Mesenchymal stem cell (in vitro differentiated cells and primary cell): ENCODE measurements around the gene WDR59.

Experiments
- DNase-seq: peaks from one replicate; pipeline ENCODE4 v3.0.0-alpha.2; 2013
- H2AFZ ChIP-seq: one replicate; pipeline ENCODE4 v1.6.1; 2013; ENCODE audit warnings: low read depth, mild to moderate bottlenecking, control low read depth, inconsistent platforms, low read length, moderate library complexity
- H2AK5ac ChIP-seq: 2 replicates; pipeline ENCODE4 v1.6.1; 2013; ENCODE audit warnings: low read length, moderate library complexity, mild to moderate bottlenecking, inconsistent platforms; ENCODE audit not compliant: severe bottlenecking
- H2BK120ac ChIP-seq: one replicate; pipeline ENCODE4 v1.6.1; 2013; ENCODE audit warnings: low read depth, mild to moderate bottlenecking, inconsistent platforms, low read length, moderate library complexity
- H2BK12ac ChIP-seq, 2 experiments: one replicate each; pipeline ENCODE4 v1.6.1; 2013; ENCODE audit warnings: inconsistent platforms in 2 of 2, low read length in 2 of 2, mild to moderate bottlenecking in 2 of 2, moderate library complexity in 2 of 2, control low read depth in 1 of 2
- H2BK15ac ChIP-seq: one replicate; pipeline ENCODE4 v1.6.1; 2013; ENCODE audit warnings: mild to moderate bottlenecking, low read depth, inconsistent platforms; ENCODE audit not compliant: poor library complexity, severe bottlenecking
- H2BK5ac ChIP-seq: 2 replicates; pipeline ENCODE4 v1.6.1; 2013; ENCODE audit warnings: low read depth, mild to moderate bottlenecking, low read length, control low read depth, inconsistent platforms; ENCODE audit not compliant: poor library complexity, severe bottlenecking
- H3K14ac ChIP-seq, 2 experiments: one replicate each; pipeline ENCODE4 v1.6.1; 2013; ENCODE audit warnings: inconsistent platforms in 2 of 2, low read length in 2 of 2, control low read depth in 1 of 2, mild to moderate bottlenecking in 1 of 2, moderate library complexity in 1 of 2
- H3K18ac ChIP-seq, 2 experiments: one replicate each; pipeline ENCODE4 v1.6.1; 2013; ENCODE audit warnings: inconsistent platforms in 2 of 2, low read length in 2 of 2, control low read depth in 1 of 2, low read depth in 1 of 2, mild to moderate bottlenecking in 1 of 2
- H3K23ac ChIP-seq, 2 experiments: one replicate each; pipeline ENCODE4 v1.6.1; 2013; ENCODE audit warnings: inconsistent platforms in 2 of 2, low read length in 2 of 2, mild to moderate bottlenecking in 2 of 2, moderate library complexity in 2 of 2, control low read depth in 1 of 2
- H3K27ac ChIP-seq: 2 replicates; pipeline ENCODE4 v1.5.1; 2013; ENCODE audit warnings: mild to moderate bottlenecking, moderate library complexity, low read length, control low read depth, inconsistent platforms; ENCODE audit not compliant: poor library complexity, severe bottlenecking
- H3K27me3 ChIP-seq, 2 experiments: 2 replicates each; pipeline versions ENCODE4 v1.6.1 to v1.7.0; 2013; ENCODE audit warnings: low read length in 2 of 2, mild to moderate bottlenecking in 2 of 2, moderate library complexity in 2 of 2, control low read depth in 1 of 2, inconsistent platforms in 1 of 2; ENCODE audit not compliant: control insufficient read depth in 1 of 2, insufficient read depth in 1 of 2
- H3K36me3 ChIP-seq, 2 experiments: 2 replicates each; pipeline versions ENCODE4 v1.6.1 to v1.7.0; 2013; ENCODE audit warnings: low read length in 2 of 2, control low read depth in 1 of 2, inconsistent platforms in 1 of 2, low read depth in 1 of 2, mild to moderate bottlenecking in 1 of 2; ENCODE audit not compliant: insufficient read depth in 2 of 2, control insufficient read depth in 1 of 2
- H3K4ac ChIP-seq, 2 experiments: one replicate each; pipeline ENCODE4 v1.6.1; 2013; ENCODE audit warnings: inconsistent platforms in 2 of 2, low read length in 2 of 2, mild to moderate bottlenecking in 2 of 2, moderate library complexity in 2 of 2, control low read depth in 1 of 2, low read depth in 1 of 2
- H3K4me1 ChIP-seq: 2 replicates; pipeline ENCODE4 v1.6.1; 2013; ENCODE audit warnings: low read depth, low read length, control low read depth; ENCODE audit not compliant: control insufficient read depth, insufficient read depth
- H3K4me2 ChIP-seq: 2 replicates; pipeline ENCODE4 v1.6.1; 2013; ENCODE audit warnings: low read length, mild to moderate bottlenecking, inconsistent platforms; ENCODE audit not compliant: poor library complexity, severe bottlenecking
- H3K4me3 ChIP-seq, 2 experiments: 2 replicates each; pipeline versions ENCODE4 v1.5.1 to v1.7.0; 2013; ENCODE audit warnings: low read length in 2 of 2, mild to moderate bottlenecking in 2 of 2, control low read depth in 1 of 2, low read depth in 1 of 2; ENCODE audit not compliant: insufficient read depth in 1 of 2
- H3K79me1 ChIP-seq: replicated peaks from 2 replicates; pipeline ENCODE4 v1.6.1; 2013; ENCODE audit warnings: mild to moderate bottlenecking, control low read depth, low read length, inconsistent platforms; ENCODE audit not compliant: poor library complexity, severe bottlenecking
- H3K9ac ChIP-seq: 2 replicates; pipeline ENCODE4 v1.7.0; 2013; ENCODE audit warnings: mild to moderate bottlenecking, low read length, moderate library complexity
- H3K9me3 ChIP-seq: 2 replicates; pipeline ENCODE4 v1.7.0; 2013; ENCODE audit warnings: mild to moderate bottlenecking, low read length; ENCODE audit not compliant: control insufficient read depth
- H4K8ac ChIP-seq: one replicate; pipeline ENCODE4 v1.6.1; 2013; ENCODE audit warnings: inconsistent platforms, mild to moderate bottlenecking, low read length, moderate library complexity
- H4K91ac ChIP-seq: one replicate; pipeline ENCODE4 v1.6.1; 2013; ENCODE audit warnings: mild to moderate bottlenecking, low read length, inconsistent platforms
- WGBS: methylation state at CpG from one replicate; pipeline ENCODE4 v1.1.7; 2013; ENCODE audit warnings: mixed read lengths; 5-methylcytosine and 5-hydroxymethylcytosine counted together

WDR59 gene

GRCh38 chr16:74926805-74927204 is 58.1 kb downstream of the WDR59 start:
- Histone ChIP-seq H3K27ac (no peak overlapping the region), H3K4me1 (peaks cover 1% of the 10 kb centered on the region)
- 96% methylated on average over 2 of the region's 3 CpGs for WGBS

GRCh38 chr16:74923766-74924460 is 61.0 kb downstream of the WDR59 start:
- Histone ChIP-seq H2AK5ac (no peak overlapping the region), H3K18ac (no peak overlapping the region), H2AFZ (no peak overlapping the region), H3K4me2 (no peak overlapping the region), H3K27me3 (no peaks in the 10 kb centered on the region), H4K91ac (no peak overlapping the region), H3K79me1 (peaks cover 4% of the 10 kb centered on the region), H2BK12ac (no peak overlapping the region), H2BK120ac (no peak overlapping the region), H3K9ac (no peak overlapping the region), H3K9me3 (no peaks in the 10 kb centered on the region), H3K4me3 (no peak overlapping the region), H3K36me3 (peaks cover 20 to 65% of the 10 kb centered on the region in 2 experiments), H3K4me1 (no peaks in the 10 kb centered on the region), H4K8ac (no peak overlapping the region), H3K4ac (no peak overlapping the region), H3K14ac (no peak overlapping the region), H3K27ac (no peak overlapping the region), H3K23ac (no peak overlapping the region), H2BK5ac (no peak overlapping the region), H2BK15ac (no peak overlapping the region)
- no peak for DNase-seq
- over 99% methylated on average over 10 of the region's 10 CpGs for WGBS

More at GRCh38 chr16:74926805-74927204, 58.1 kb downstream of the WDR59 start:
- Histone ChIP-seq H4K8ac (no peak overlapping the region), H2BK15ac (no peak overlapping the region), H2BK12ac (no peak overlapping the region), H3K27me3 (no peaks in the 10 kb centered on the region), H2AFZ (no peak overlapping the region), H3K4me2 (no peak overlapping the region), H3K36me3 (peaks cover 13 to 49% of the 10 kb centered on the region in 2 experiments), H4K91ac (no peak overlapping the region), H2AK5ac (no peak overlapping the region), H3K23ac (no peak overlapping the region), H2BK120ac (no peak overlapping the region), H3K14ac (no peak overlapping the region), H3K4me3 (no peak overlapping the region), H3K18ac (no peak overlapping the region), H3K9me3 (no peaks in the 10 kb centered on the region), H3K4ac (no peak overlapping the region), H3K79me1 (peaks cover 2% of the 10 kb centered on the region), H2BK5ac (no peak overlapping the region), H3K9ac (no peak overlapping the region)
- DNase-seq, result no peak

- 97% methylated on average over 11 of the region's 11 CpGs for WGBS
- H3K4me2 ChIP-seq, result no peak overlapping the region
- no peak overlapping the region for H3K18ac ChIP-seq
- no peak overlapping the region for H4K91ac ChIP-seq
- no peak overlapping the region for H3K4ac ChIP-seq
- no peak overlapping the region for H2BK120ac ChIP-seq
- no peak overlapping the region for H3K27ac ChIP-seq
- DNase-seq, result no peak
- no peak overlapping the region for H2AFZ ChIP-seq
- H3K14ac ChIP-seq, result no peak overlapping the region
- H3K23ac ChIP-seq, result no peak overlapping the region
- H3K36me3 ChIP-seq, result peaks cover 13 to 73% of the 10 kb centered on the region in 2 experiments
- no peak overlapping the region for H2AK5ac ChIP-seq
- no peaks in the 10 kb centered on the region for H3K9me3 ChIP-seq
- no peak overlapping the region for H3K9ac ChIP-seq
- no peak overlapping the region for H2BK12ac ChIP-seq
- H3K4me3 ChIP-seq, result no peak overlapping the region
- H2BK15ac ChIP-seq, result peak overlapping the region; percentile 33
- H4K8ac ChIP-seq, result no peak overlapping the region
- no peaks in the 10 kb centered on the region for H3K4me1 ChIP-seq
- no peak overlapping the region for H2BK5ac ChIP-seq
- H3K79me1 ChIP-seq, result peaks cover 4% of the 10 kb centered on the region
- no peaks in the 10 kb centered on the region for H3K27me3 ChIP-seq
Observed at GRCh38 chr16:74922150-74923138, 62.5 kb downstream of the WDR59 start.

- H3K4ac ChIP-seq, result no peak overlapping the region
- no peak overlapping the region for H3K9ac ChIP-seq
- no peak overlapping the region for H2AFZ ChIP-seq
- H3K27me3 ChIP-seq, result no peaks in the 10 kb centered on the region
- H3K79me1 ChIP-seq, result peaks cover 7% of the 10 kb centered on the region
- H2BK120ac ChIP-seq, result no peak overlapping the region
- H3K4me1 ChIP-seq, result no peaks in the 10 kb centered on the region
- no peak overlapping the region for H3K4me2 ChIP-seq
- no peak overlapping the region for H3K23ac ChIP-seq
- H3K18ac ChIP-seq, result no peak overlapping the region
- H4K8ac ChIP-seq, result no peak overlapping the region
- H2BK15ac ChIP-seq, result no peak overlapping the region
- no peak overlapping the region for H3K27ac ChIP-seq
- H3K9me3 ChIP-seq, result no peaks in the 10 kb centered on the region
- H2AK5ac ChIP-seq, result no peak overlapping the region
- no peak overlapping the region for H4K91ac ChIP-seq
- no peak overlapping the region for H2BK12ac ChIP-seq
- no peak overlapping the region for H3K4me3 ChIP-seq
- DNase-seq, result no peak
- no peak overlapping the region for H3K14ac ChIP-seq
- no peak overlapping the region for H2BK5ac ChIP-seq
- H3K36me3 ChIP-seq, result peaks cover 16 to 80% of the 10 kb centered on the region in 2 experiments
- 97% methylated on average over 2 of the region's 3 CpGs for WGBS
Observed at GRCh38 chr16:74921051-74921450, 63.9 kb downstream of the WDR59 start.
